ENCODE data around the gene HOOK2. TPM values are rescaled to one million over a fixed set of nuclear protein-coding genes. Genes with fewer than 3 reads are reported as not detected.

The HOOK2 gene
- total and polyA plus RNA-seq, 2 of the 13 experiments (the other 11 are each of a cell fraction or from before 2014, with no cell fraction given): 9.2 to 12.9 TPM

DNA sequence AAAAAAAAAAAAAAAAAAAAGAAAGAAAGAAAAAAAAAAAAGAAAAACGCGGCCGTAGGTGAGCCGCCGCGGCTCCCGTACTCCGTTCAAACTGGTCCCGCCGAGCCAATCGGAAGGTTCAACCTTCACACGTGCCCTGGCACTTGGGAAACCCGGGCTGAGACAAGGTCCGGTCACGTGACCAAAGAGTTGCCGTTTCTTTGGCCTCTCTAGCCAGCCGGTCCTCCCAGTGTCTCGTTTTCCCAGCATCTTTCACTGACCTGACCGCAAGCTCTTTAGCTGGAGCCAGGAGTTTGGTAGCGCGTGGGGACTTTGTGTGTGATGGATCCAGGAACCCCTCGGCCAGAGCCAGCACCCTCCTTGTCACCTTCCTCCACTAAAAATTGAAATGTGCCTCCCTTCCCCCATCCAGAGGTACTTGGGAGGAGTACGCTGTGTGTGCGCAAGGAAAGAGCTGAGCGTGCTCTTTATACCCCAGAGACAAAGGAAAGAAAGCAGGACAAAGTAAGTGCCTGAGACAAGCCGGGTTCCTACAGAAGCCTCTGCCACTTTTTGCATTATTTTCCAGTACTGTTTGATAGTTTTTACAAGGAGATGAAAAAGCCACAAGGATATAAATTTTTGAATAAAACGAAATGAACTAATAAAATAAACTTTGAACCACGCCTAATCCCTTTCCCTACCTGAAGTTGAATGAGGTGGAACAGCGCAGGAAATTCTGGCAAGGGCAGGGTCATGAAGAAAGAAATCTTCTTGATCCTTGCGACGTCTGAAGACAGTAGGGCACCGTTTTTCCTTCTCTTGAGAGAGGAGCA is 52.6 kb downstream of the HOOK2 start (continued):
- TF ChIP-seq SRY (CRISPR knock-in tag; IDR thresholded peaks at IDR 0.05) (no peak), ZNF749 (CRISPR knock-in tag; IDR thresholded peaks at IDR 0.05; ENCODE audit: borderline replicate concordance) (no peak), NBN (conservative IDR thresholded peaks at IDR 0.05) (no peak), PAF1 (CRISPR knock-in tag; IDR thresholded peaks at IDR 0.05) (no peak), NFYB (CRISPR knock-in tag; IDR thresholded peaks at IDR 0.05) (peak; percentile 86), ZNF652 (CRISPR knock-in tag; IDR thresholded peaks at IDR 0.05; ENCODE audit: borderline replicate concordance, low read depth) (no peak), ELF3 (CRISPR knock-in tag; IDR thresholded peaks at IDR 0.05) (peak; percentile 58; the same call in 1 of the 2 replicates), ZMYM4 (CRISPR knock-in tag; IDR thresholded peaks at IDR 0.05) (no peak), KAT8 (CRISPR knock-in tag; IDR thresholded peaks at IDR 0.05) (peak; percentile 92), ZNF670 (CRISPR knock-in tag; IDR thresholded peaks at IDR 0.05; ENCODE audit: borderline replicate concordance) (no peak), MIXL1 (CRISPR knock-in tag; IDR thresholded peaks at IDR 0.05) (peak; percentile 61), DNMT1 (CRISPR knock-in tag; IDR thresholded peaks at IDR 0.05) (no peak), AGO1 (IDR thresholded peaks at IDR 0.05; ENCODE audit: low read depth, low read length, poor library complexity, severe bottlenecking) (no peak), PHF8 (CRISPR knock-in tag; IDR thresholded peaks at IDR 0.05) (peak; percentile 57; the same call in 1 of the 2 replicates), ZNF501 (CRISPR knock-in tag; IDR thresholded peaks at IDR 0.05) (no peak; the same call in 1 of the 2 replicates)
- TF ChIP-seq, protein P1, sequence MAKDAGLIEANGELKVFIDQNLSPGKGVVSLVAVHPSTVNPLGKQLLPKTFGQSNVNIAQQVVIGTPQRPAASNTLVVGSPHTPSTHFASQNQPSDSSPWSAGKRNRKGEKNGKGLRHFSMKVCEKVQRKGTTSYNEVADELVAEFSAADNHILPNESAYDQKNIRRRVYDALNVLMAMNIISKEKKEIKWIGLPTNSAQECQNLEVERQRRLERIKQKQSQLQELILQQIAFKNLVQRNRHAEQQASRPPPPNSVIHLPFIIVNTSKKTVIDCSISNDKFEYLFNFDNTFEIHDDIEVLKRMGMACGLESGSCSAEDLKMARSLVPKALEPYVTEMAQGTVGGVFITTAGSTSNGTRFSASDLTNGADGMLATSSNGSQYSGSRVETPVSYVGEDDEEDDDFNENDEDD (CRISPR knock-in tag; IDR thresholded peaks at IDR 0.05; ENCODE audit: borderline replicate concordance): peak; percentile 88; the same call in 1 of the 2 replicates
- TF ChIP-seq, protein P2, sequence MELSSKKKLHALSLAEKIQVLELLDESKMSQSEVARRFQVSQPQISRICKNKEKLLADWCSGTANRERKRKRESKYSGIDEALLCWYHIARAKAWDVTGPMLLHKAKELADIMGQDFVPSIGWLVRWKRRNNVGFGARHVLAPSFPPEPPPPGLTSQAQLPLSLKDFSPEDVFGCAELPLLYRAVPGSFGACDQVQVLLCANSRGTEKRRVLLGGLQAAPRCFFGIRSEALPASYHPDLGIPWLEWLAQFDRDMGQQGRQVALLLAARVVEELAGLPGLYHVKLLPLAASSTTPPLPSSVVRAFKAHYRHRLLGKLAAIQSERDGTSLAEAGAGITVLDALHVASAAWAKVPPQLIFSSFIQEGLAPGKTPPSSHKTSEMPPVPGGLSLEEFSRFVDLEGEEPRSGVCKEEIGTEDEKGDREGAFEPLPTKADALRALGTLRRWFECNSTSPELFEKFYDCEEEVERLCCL (CRISPR knock-in tag; IDR thresholded peaks at IDR 0.05; ENCODE audit: borderline replicate concordance): no peak
- TF ChIP-seq, protein P3, sequence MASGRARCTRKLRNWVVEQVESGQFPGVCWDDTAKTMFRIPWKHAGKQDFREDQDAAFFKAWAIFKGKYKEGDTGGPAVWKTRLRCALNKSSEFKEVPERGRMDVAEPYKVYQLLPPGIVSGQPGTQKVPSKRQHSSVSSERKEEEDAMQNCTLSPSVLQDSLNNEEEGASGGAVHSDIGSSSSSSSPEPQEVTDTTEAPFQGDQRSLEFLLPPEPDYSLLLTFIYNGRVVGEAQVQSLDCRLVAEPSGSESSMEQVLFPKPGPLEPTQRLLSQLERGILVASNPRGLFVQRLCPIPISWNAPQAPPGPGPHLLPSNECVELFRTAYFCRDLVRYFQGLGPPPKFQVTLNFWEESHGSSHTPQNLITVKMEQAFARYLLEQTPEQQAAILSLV (CRISPR knock-in tag; IDR thresholded peaks at IDR 0.05; ENCODE audit: borderline replicate concordance): 0 out of 2 replicates have a peak, but pooled peaks have one; percentile 39
- TF ChIP-seq, protein P4, sequence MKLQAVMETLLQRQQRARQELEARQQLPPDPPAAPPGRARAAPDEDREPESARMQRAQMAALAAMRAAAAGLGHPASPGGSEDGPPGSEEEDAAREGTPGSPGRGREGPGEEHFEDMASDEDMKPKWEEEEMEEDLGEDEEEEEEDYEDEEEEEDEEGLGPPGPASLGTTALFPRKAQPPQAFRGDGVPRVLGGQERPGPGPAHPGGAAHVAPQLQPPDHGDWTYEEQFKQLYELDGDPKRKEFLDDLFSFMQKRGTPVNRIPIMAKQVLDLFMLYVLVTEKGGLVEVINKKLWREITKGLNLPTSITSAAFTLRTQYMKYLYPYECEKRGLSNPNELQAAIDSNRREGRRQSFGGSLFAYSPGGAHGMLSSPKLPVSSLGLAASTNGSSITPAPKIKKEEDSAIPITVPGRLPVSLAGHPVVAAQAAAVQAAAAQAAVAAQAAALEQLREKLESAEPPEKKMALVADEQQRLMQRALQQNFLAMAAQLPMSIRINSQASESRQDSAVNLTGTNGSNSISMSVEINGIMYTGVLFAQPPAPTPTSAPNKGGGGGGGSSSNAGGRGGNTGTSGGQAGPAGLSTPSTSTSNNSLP (IDR thresholded peaks at IDR 0.05; ENCODE audit: low read depth, low read length): no peak
- TF ChIP-seq, protein P5, sequence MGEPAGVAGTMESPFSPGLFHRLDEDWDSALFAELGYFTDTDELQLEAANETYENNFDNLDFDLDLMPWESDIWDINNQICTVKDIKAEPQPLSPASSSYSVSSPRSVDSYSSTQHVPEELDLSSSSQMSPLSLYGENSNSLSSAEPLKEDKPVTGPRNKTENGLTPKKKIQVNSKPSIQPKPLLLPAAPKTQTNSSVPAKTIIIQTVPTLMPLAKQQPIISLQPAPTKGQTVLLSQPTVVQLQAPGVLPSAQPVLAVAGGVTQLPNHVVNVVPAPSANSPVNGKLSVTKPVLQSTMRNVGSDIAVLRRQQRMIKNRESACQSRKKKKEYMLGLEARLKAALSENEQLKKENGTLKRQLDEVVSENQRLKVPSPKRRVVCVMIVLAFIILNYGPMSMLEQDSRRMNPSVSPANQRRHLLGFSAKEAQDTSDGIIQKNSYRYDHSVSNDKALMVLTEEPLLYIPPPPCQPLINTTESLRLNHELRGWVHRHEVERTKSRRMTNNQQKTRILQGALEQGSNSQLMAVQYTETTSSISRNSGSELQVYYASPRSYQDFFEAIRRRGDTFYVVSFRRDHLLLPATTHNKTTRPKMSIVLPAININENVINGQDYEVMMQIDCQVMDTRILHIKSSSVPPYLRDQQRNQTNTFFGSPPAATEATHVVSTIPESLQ (CRISPR knock-in tag; conservative IDR thresholded peaks at IDR 0.05): no peak
- TF ChIP-seq, protein P6, sequence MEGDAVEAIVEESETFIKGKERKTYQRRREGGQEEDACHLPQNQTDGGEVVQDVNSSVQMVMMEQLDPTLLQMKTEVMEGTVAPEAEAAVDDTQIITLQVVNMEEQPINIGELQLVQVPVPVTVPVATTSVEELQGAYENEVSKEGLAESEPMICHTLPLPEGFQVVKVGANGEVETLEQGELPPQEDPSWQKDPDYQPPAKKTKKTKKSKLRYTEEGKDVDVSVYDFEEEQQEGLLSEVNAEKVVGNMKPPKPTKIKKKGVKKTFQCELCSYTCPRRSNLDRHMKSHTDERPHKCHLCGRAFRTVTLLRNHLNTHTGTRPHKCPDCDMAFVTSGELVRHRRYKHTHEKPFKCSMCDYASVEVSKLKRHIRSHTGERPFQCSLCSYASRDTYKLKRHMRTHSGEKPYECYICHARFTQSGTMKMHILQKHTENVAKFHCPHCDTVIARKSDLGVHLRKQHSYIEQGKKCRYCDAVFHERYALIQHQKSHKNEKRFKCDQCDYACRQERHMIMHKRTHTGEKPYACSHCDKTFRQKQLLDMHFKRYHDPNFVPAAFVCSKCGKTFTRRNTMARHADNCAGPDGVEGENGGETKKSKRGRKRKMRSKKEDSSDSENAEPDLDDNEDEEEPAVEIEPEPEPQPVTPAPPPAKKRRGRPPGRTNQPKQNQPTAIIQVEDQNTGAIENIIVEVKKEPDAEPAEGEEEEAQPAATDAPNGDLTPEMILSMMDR (CRISPR knock-in tag; IDR thresholded peaks at IDR 0.05): no peak; the same call in 1 of the 2 replicates

Measured in HepG2 (cell line).